GM21367 (cell line): ENCODE measurements around the gene C1QTNF3.

ENCODE experiments used
- ATAC-seq: cut with Tn5 transposase; IDR thresholded peaks from one replicate; pipeline ENCODE4 v1.9.1; 2021; ENCODE audit not compliant: unreplicated experiment

The C1QTNF3 gene

DNA sequence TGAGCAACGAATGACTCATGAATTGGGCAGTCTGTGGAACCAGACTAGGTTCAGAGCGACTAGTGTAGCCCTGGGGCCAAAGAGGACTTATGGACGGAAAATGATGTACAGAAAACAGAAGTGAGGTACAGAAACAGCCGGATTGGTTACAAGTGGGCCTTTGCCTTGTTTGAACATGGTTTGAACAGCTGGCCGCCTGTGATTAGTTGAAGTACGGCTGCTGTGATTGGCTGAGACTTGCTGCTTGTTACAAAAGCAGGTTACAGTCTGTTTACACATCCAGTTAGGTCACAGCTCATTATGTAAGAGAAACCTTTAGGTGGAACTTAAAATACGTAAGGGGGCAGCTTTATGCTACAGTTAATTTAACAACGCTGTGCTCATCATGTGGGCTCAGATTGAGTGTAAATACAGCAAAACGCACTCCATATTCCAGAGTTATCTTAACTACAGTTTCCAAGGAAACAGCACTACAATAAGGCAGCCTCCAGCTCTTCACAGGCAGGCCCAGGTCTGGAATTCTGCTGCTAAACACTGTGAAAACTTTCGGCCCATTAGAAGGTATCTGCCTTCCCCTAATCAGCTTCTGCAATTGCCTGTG lies 41.7 kb downstream of the C1QTNF3 start:
- ATAC-seq: no peak

DNA sequence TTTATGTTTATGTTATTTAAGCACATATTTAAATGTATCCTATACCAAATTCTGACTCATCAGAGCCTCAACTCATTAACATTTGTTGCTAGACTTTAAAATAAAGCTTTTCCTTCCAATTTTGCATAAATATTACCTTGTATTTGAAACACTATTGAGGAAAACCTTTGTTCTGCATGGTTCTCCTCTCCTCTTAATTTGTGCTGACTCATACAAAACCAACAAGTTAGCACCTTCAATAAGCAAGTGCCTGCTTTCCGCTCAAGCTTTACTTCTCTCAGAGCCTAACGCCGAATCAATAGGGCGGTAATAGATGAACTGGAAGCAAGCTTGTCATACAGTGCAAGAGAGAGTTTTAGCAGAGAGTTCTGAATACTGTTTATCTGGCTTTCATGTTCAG lies 43.0 kb downstream of the C1QTNF3 start:
- no peak for ATAC-seq

DNA sequence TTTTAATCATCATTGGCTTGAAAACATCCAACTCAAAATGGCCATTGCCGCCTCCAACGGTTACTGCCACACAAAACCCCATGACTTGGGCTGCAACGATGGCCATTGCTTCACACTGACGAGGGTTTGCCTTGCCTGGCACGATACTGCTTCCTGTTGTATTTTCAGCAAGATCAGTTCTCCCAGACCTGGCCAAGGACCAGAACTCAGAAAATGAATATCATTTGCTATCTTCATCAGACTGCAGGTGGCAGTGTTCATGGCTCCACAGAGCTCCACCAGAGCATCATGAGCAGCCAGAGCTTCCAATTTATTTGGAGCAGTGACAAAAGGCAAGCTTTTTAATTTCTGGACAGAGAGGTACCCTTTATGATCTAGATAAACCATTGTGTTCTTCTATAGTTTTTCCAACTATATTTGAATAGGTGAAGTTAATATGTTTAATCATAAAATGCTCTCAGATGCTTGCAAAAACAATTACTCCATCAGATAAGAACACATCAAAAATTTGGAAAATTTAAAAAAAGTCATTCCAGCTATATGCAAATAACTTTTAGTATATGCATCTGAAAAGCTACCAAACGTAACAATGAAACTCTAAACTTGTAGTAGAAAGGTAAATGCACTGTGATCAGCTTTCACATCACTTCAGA lies 45.6 kb downstream of the C1QTNF3 start:
- ATAC-seq: peak; percentile 77

DNA sequence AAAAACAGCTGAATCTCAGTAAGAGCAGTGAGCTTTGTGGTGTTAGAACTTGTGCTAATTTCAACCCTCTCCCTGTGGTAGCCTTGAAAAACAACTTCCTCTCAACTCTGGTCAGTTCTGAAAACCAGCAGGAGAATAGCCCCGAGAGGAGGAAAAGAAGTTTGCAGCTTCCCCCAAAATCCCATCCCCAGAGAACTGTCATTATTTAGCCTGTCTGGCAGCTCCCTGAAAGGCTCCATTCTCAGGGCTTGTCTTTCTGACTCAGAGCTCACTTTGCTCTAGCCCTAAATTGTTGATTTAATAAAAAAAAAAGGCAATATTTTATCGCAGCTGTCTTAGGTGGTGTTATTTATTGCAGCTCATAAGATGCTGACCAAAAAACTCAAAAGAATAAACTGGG lies 47.1 kb downstream of the C1QTNF3 start:
- ATAC-seq: no peak

DNA sequence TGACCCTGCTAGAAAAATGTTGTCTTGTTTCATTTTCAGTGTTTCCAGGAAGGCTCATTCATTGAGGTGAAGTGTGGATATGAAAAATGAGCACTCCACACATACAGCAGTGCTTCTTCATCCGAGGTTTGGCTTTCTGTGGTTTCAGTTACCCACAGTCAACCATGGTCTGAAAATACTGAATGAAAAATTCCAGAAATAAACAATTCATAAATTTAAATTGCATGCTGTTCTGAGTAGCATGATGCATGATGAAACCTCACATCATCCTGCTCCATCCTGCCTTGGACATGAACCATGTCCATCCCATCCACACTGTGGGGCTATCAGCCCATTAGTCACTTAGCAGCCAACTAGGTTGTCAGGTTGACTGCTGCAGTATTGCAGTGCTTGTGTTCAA lies 48.2 kb downstream of the C1QTNF3 start:
- ATAC-seq: no peak

DNA sequence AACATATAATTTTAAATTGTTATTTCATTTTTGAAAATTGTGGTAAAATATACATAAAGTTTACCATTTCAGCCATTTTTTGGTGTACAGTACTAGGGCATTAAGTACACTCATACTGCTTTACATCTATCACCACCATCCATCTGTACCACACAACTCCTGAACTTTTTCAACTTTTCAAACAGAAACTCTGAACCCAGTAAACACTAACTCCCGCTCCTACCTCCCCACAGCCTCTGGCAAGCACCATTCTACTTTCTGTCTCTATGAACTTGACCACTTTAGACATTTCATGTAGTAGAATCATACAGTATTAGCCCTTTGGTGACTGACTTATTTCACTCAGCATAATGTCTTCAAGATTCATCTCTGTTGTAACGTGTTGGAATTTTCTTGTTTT lies 50.1 kb downstream of the C1QTNF3 start:
- ATAC-seq: no peak

DNA sequence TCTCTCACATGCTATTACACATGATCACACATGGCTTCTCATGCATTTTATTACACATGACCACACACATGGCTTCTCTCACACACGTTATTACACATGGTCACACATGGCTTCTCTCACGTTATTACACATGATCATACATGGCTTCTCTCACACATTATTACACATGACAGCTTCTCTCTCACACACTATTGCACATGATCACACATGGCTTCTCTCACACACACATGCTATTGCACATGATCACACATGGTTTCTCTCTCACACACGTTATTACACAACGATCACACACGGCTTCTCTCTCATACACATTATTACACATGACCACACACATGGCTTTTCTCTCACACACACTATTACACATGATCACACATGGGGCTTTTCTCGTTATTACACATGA lies 57.6 kb downstream of the C1QTNF3 start:
- ATAC-seq: no peak

DNA sequence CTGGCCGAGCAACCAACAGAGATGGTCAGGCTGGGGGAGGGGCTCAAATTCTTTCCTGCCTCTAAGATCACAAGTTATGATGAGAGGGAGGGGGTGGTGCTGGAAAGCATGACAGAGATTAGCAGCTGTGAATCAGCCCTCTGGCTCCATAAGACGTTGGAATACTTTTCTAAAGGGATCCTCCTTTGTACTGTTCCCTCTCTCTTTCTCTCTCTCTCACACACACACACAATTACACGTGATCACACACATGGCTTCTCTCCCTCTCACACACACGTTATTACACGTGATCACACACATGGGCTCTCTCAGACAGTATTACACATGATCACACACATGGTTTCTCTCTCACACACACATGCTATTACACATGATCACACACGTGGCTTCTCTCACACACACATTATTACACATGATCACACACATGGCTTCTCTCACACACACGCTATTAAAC lies 58.3 kb downstream of the C1QTNF3 start, which contains the start of gene SLC45A2:
TSS of gene SLC45A2 (minus strand) at position 23 of the 454 bp plus-strand sequence. CDS start 110 bp downstream, outside the sequence.
- no peak for ATAC-seq

DNA sequence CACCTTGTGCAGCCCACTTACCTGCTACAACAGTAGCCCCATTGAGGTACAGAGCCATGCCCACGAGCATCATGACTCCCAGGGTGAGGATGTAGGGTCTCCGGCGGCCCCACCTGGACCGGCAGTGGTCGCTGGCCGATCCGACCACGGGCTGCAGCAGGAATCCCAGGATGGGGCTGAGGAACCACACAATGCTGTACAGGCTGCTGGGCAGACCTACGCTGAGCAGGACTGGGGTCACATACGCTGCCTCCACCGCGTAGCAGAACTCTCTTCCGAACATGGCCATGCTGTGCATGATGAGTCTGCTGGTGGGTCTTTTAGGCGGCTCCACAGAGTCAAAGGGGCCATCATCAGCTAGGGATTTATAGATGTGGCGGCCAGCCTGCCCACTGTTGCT lies 58.8 kb downstream of the C1QTNF3 start:
- no peak for ATAC-seq

DNA sequence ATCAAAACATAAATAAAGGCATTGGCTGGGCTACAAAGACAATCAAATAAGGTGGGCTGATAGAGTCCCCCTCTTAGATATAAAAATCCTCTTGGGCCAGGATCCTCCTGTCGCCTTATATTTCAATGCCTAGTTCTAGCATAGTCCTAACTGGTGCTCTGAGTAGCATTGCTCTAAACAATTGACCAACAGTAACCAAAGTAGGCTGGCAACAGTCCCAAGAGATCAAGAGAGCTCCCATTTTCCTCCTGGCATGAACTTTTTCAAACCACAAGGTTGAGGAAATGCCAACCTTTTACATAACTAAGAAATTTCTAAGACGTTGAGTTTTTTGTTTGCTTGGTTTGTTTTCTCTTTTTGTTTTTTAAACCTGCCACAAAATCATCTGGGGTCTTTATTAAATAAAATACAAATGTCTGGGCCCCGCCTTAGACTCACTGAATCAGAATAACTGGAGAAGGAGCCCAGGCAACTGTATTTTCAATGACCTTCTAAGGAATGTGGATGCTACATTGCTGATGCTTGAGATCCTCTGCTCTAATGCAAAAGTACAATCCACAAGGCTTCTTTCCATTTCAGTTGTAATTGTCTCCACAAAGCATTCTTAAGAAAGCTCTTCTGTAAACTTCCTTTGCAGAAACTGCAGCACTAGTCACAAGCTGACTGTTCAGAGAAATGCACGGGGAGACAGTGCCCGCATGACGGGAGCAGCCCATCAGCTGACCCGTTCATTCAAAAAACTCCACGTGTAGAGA lies 61.4 kb downstream of the C1QTNF3 start:
- ATAC-seq: no peak

DNA sequence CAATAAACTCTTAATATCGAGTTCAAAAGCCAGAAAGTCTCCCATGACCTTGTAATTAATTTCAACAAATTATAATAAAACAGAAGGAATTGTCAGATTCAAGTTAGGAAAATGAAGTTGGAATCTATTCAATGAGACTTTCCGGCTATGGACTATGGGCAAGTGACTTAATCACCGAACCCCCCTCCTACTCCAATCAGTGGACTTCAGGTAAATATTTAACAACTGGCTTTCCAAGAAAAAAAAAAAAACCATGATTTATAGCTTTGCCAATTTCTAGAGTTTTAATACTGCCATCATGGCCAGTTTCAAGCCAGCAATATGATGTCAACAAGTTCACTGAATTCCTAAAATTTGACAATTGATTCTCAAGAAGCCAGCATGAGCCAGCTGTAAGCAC lies 63.0 kb downstream of the C1QTNF3 start:
- no peak for ATAC-seq

DNA sequence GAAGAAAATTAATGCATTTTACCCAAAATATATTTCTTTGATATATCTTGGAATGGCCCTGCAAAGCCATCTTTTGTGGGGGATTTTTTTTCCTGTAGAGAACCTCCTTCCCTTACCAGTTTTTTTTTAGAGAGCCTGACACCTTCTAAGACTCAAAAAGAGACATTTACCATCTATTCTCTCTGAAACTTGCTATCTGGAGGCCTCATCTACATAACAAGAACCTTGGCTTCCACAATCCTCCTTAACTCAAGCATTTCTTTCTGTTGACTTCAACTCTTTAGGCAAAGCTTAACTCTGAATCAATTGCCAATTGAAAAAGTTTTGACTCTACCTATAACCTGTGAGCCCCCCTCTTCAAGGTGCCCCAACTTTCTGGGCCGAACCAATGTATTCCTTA lies 64.7 kb downstream of the C1QTNF3 start:
- no peak for ATAC-seq

DNA sequence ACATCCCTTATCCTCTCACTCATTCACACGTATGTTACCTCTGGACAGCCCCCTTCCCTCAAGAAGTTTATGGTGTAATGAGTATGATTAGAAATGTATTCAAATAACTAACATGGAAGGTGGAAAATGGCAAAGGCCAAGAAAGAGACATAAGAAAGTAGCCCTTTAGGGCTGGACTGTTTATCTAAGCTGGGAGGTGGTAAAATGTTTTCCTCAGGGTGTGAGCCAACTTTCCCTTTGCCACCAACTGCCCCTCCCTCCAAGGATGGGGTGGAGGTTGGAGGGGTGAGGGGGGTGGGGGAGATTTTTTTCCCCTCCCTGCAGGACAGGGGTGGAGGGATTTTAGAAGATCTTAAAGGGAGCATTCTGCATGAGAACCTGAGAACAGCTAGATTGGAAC lies 66.7 kb downstream of the C1QTNF3 start:
- no peak for ATAC-seq

DNA sequence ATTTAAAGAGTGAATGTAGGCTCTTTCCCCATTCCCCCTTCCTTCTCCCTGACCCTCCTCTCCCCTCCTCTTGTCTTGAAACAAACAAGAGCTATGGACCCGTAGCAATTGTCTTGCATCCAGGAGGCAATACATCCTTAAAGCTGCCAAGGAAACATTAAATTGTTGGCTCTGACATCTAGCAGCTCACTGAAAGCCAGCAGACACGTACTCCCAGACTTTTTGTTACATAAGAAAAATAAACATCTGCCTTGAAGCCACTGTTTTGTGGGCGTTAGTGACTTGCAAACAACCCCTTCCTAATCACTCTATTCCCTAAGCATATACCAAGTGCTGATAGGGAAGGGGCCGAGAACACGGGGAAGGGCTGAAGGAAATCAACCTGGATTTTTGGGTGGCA lies 67.2 kb downstream of the C1QTNF3 start:
- no peak for ATAC-seq

DNA sequence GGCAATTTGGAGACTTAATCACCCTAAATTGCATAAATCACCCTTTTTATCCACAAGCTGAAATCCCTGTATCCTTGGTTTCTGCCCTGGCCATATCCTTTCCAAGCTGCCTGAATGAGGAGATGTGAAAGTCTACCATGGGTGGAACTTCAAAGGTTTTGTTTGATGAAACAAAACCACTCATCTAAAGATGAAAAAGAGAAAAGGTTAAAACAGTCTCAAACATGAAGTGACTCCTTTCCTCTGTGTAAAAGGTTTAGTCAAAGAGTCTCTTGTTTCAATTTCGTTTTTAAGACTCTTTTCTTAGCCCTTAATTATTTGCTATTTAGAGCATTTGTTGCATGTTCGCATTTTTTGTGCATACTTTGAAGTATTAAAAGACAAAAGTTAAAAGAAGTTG lies 69.7 kb downstream of the C1QTNF3 start:
- ATAC-seq: peak; percentile 51

DNA sequence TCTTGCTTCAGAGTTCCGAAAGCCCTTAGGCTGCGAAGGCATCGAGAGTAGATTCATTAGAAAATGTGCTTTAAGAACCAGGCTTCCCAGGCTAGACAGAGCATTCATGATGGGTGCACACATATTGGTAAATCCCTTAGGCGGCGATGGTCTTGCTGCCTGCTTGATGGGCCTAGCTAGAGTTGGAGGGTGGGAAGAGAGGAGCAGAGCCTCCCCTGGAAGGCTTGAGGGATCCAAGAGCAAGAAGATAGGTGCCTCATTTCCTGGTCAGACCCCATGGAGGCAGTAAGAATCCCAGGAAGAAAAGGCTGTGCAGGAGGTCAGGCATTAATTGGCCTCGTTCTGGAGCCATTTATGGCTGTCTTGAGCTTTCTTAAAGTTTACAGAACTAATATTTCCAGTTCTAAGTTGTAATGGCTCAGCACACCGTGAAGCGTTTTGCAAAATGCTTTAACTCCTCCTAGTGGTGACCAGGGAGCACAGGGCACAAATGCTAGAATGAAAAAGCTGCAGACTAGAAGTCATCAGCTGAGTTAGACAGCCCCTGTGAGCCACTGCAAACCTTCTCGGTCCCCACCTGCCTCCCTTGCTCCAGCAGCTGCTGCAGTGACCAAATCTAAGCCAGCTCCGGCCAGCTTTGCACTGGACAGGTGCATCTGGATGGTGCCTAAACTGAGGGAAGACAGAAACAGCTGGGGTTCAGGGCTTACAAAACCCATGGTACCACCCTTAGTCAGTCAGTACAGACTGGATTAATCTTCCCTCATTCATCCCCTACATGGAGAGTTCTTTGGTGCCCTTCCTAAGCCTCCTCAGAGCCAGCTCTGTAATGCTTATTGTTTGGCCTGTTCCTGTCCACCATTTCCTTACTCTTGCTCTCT lies 73.2 kb downstream of the C1QTNF3 start:
- peak; percentile 69 for ATAC-seq

DNA sequence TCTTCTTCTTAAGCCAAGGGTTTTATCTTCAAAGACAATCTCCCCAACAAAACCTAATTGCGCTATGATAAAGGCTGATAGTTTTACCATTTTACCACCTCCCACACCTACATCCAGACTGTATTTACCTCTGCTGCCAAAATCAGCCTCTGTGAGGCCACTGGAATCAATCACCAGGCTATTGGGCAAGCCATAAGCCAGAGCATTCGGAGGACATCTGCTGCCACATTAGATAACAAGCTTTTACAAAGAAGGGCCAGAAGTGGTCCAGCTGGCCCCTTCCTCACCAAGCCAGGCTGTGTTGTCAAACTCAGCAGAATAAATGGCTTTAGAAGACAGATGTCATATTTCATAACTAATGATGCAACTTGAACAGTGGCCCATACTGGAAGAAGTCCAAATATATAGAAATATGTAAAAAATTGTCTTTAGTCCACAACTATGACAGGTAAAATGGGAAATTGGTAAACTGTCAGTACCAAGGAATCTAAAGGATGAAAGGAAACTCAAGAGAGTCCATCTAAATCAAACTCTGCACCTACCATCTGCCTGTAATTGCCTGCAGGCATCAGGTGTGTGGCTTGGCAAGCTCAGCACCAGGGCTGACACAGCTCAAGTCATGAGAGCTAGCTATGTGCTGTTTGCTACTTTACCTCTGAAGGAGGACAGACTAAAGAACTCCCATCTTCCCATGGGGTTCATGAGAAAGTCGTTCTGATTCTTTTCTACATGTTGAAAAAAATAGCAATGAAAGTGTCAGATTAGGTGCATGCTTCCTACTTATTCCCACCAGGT lies 74.6 kb downstream of the C1QTNF3 start:
- no peak for ATAC-seq
